Fibroblast of lung (primary cell): ENCODE data around the gene ZBTB43. TPM values are rescaled to one million over a fixed set of nuclear protein-coding genes. Genes with fewer than 3 reads are reported as not detected.

ENCODE experiments used
- DNase-seq, 2 donors: peaks; one replicate each; pipeline versions ENCODE4 v3.0.0 to v3.0.0-alpha.2; 2010; ENCODE audit warnings: low read depth in 2 of 2
- H2AFZ ChIP-seq: 2 replicates; pipeline ENCODE4 v1.5.1; 2012; ENCODE audit warnings: low read length, control low read depth, inconsistent platforms
- H3K27ac ChIP-seq: 2 replicates; pipeline ENCODE4 v1.5.1; 2011; ENCODE audit warnings: low read length, control low read depth; ENCODE audit not compliant: insufficient read depth
- H3K27me3 ChIP-seq: 2 replicates; pipeline ENCODE4 v1.5.1; 2011; ENCODE audit warnings: mild to moderate bottlenecking, low read length; ENCODE audit not compliant: control insufficient read depth, insufficient read depth
- H3K36me3 ChIP-seq: 2 replicates; pipeline ENCODE4 v1.5.1; 2011; ENCODE audit warnings: low read length; ENCODE audit not compliant: control insufficient read depth, insufficient read depth
- H3K4me1 ChIP-seq: 2 replicates; pipeline ENCODE4 v1.5.1; 2011; ENCODE audit warnings: low read length; ENCODE audit not compliant: control insufficient read depth, insufficient read depth; ENCODE audit errors: extremely low read depth
- H3K4me2 ChIP-seq: 2 replicates; pipeline ENCODE4 v1.5.1; 2011; ENCODE audit warnings: low read length, control low read depth; ENCODE audit not compliant: insufficient read depth; ENCODE audit errors: extremely low read depth
- H3K4me3 ChIP-seq, 4 experiments: fragments of 200-600 bp in 1 of 4; sonication (generic) in 1 of 4; replicated peaks in 1 of 4; 2 replicates each; pipeline ENCODE4 v1.5.1; 2011 to 2016; ENCODE audit warnings: low read length in 4 of 4, low read depth in 3 of 4, mild to moderate bottlenecking in 3 of 4, control low read depth in 2 of 4, inconsistent platforms in 1 of 4, mixed read lengths in 1 of 4; ENCODE audit not compliant: insufficient read depth in 1 of 4; ENCODE audit errors: control extremely low read depth in 1 of 4
- H3K79me2 ChIP-seq: 2 replicates; pipeline ENCODE4 v1.5.1; 2012; ENCODE audit warnings: mild to moderate bottlenecking, low read length, inconsistent platforms; ENCODE audit not compliant: control insufficient read depth, insufficient read depth
- H3K9ac ChIP-seq: 2 replicates; pipeline ENCODE4 v1.5.1; 2011; ENCODE audit warnings: mild to moderate bottlenecking, low read length, control low read depth; ENCODE audit not compliant: insufficient read depth
- H3K9me3 ChIP-seq: 2 replicates; pipeline ENCODE4 v1.5.1; 2012; ENCODE audit warnings: low read depth, low read length; ENCODE audit not compliant: control insufficient read depth, insufficient read depth
- H4K20me1 ChIP-seq: 2 replicates; pipeline ENCODE4 v1.5.1; 2011; ENCODE audit warnings: low read length; ENCODE audit not compliant: control insufficient read depth, insufficient read depth; ENCODE audit errors: extremely low read depth
- EZH2 ChIP-seq: IDR thresholded peaks from 2 replicates; pipeline ENCODE4 v1.5.1; 2012; ENCODE audit warnings: low read length, control low read depth, mild to moderate bottlenecking; ENCODE audit errors: missing control alignments
- polyA plus RNA-seq, 2 donors: library from polyadenylated mRNA; depleted of rRNA in 1 of 2; stranded (reverse) in 1 of 2; unstranded in 1 of 2; fragments of >200 nt; gene quantifications; 2 replicates each; pipeline ENCODE4 v1.2.1, GENCODE V29; 2011 to 2012; ENCODE audit warnings: missing spikeins in 1 of 2
- total RNA-seq: library from RNA; depleted of rRNA; stranded (reverse); fragments of >200 nt; gene quantifications from 2 replicates; pipeline ENCODE4 v1.2.1, GENCODE V29; 2014
- TF ChIP-seq, protein P1 (sequence below), 2 donors: IDR thresholded peaks in 1 of 2; conservative IDR thresholded peaks in 1 of 2; 1 replicate in 1 of 2; 2 replicates in 1 of 2; pipeline ENCODE4 v1.5.1; 2011 to 2012; ENCODE audit warnings: low read length in 2 of 2, control low read depth in 1 of 2, inconsistent platforms in 1 of 2, low read depth in 1 of 2, mild to moderate bottlenecking in 1 of 2

Gene ZBTB43
- total and polyA plus RNA-seq, 2 donors (not counting 1 experiment from before 2014, with no cell fraction given), result 6.8 to 12.6 TPM

- H3K4me1 ChIP-seq, result peaks cover 2% of the 10 kb centered on the region
- H3K27ac ChIP-seq, result peak overlapping the region; percentile 87
Measured at GRCh38 chr9:126804198-126804695, 593 bp upstream of the ZBTB43 start.

DNA sequence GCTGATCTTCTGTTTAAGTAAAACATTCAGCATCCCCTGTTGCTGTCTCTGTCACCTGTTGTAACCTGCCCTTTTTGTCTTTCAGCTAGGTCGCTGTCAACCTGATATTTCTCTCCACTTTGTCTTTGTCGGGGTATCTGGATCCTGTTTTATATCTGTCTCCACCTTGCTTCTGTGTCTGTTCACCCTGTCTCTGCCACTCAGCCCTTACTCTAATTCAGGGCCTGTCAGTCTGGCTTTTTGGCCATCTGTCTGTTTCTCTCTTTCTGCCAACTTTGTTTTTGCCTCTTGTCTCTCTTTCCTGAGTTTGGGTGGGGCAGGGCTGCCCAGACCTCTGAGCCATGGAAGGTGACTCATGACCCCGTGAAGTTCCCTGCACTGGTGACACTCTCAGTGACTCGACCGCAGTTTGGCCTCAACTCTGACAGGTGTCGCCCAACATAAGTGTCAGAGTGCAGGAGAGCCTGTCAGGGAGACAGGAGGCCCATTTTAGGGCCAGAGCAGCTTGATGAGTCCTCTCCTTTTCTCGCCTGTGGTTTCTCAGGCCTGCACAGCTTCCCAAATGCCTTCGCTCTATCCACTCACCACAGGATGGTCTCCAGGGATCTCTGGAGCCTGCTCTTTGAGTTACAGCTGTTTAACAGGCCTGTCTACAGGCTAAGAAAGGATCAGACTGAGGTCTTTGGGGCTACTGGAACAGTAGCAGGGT, 868 bp downstream of the ZBTB43 start:
- Histone ChIP-seq H3K4me3 (peak overlapping the region; percentile 71 to 98 (median 86)), H3K79me2 (peaks cover 39% of the 10 kb centered on the region), H3K27me3 (no peaks in the 10 kb centered on the region), H3K4me2 (peak overlapping the region; percentile 97), H3K27ac (peak overlapping the region; percentile 87), H3K9me3 (no peaks in the 10 kb centered on the region), H4K20me1 (peaks cover 5% of the 10 kb centered on the region), H3K4me1 (peaks cover 2% of the 10 kb centered on the region), H2AFZ (no peak overlapping the region), H3K9ac (peak overlapping the region; percentile 95), H3K36me3 (no peaks in the 10 kb centered on the region)
- no peak for TF ChIP-seq EZH2
- TF ChIP-seq, protein P1, sequence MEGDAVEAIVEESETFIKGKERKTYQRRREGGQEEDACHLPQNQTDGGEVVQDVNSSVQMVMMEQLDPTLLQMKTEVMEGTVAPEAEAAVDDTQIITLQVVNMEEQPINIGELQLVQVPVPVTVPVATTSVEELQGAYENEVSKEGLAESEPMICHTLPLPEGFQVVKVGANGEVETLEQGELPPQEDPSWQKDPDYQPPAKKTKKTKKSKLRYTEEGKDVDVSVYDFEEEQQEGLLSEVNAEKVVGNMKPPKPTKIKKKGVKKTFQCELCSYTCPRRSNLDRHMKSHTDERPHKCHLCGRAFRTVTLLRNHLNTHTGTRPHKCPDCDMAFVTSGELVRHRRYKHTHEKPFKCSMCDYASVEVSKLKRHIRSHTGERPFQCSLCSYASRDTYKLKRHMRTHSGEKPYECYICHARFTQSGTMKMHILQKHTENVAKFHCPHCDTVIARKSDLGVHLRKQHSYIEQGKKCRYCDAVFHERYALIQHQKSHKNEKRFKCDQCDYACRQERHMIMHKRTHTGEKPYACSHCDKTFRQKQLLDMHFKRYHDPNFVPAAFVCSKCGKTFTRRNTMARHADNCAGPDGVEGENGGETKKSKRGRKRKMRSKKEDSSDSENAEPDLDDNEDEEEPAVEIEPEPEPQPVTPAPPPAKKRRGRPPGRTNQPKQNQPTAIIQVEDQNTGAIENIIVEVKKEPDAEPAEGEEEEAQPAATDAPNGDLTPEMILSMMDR (conservative IDR thresholded peaks at IDR 0.05 in 1 of 2, IDR thresholded peaks at IDR 0.05 in 1 of 2; ENCODE audit: low read depth in 1 of 2, low read length in 2 of 2), result no peak
- peak; percentile 43 to 48 for DNase-seq

More at GRCh38 chr9:126804198-126804695, 593 bp upstream of the ZBTB43 start:
- DNase-seq, result no peak
- H3K9ac ChIP-seq, result no peak overlapping the region
- peak overlapping the region; percentile 93 for H2AFZ ChIP-seq
- H3K9me3 ChIP-seq, result no peaks in the 10 kb centered on the region
- H4K20me1 ChIP-seq, result peaks cover 4% of the 10 kb centered on the region
- H3K27me3 ChIP-seq, result no peaks in the 10 kb centered on the region
- no peaks in the 10 kb centered on the region for H3K36me3 ChIP-seq
- peak overlapping the region; percentile 71 to 98 (median 86) for H3K4me3 ChIP-seq
- no peak for TF ChIP-seq EZH2
- TF ChIP-seq, protein P1 (conservative IDR thresholded peaks at IDR 0.05 in 1 of 2, IDR thresholded peaks at IDR 0.05 in 1 of 2; ENCODE audit: low read depth in 1 of 2, low read length in 2 of 2), result no peak
- peaks cover 36% of the 10 kb centered on the region for H3K79me2 ChIP-seq
- peak overlapping the region; percentile 36 for H3K4me2 ChIP-seq

DNA sequence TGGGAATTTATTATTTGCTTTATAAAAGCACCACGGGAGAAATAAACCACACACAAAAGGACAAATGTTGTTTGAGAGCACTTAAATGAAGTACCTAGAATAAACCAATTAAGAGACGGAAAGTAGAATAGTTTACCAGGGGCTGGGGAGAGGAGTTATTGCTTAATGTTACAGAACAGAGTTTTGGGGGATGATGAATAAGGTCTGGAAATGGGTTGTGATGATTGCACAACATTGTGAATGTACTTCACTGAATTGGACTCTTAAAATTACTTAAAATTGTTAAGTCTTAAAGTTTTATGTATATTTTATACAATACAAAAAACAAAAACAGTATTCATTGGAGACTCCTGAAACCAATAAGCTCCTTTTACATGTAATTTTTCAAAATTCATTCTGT, 1.5 kb downstream of the ZBTB43 start:
- Histone ChIP-seq H3K27me3 (no peaks in the 10 kb centered on the region), H3K4me2 (peak overlapping the region; percentile 97), H3K4me1 (peaks cover 2% of the 10 kb centered on the region), H3K79me2 (peaks cover 39% of the 10 kb centered on the region), H2AFZ (no peak overlapping the region), H3K9me3 (no peaks in the 10 kb centered on the region), H3K9ac (no peak overlapping the region), H4K20me1 (peaks cover 5% of the 10 kb centered on the region), H3K27ac (peak overlapping the region; percentile 87), H3K4me3 (peak overlapping the region; percentile 1 to 98 (median 86)), H3K36me3 (no peaks in the 10 kb centered on the region)
- TF ChIP-seq EZH2, result no peak
- TF ChIP-seq, protein P1 (conservative IDR thresholded peaks at IDR 0.05 in 1 of 2, IDR thresholded peaks at IDR 0.05 in 1 of 2; ENCODE audit: low read depth in 1 of 2, low read length in 2 of 2), result no peak
- DNase-seq, result peak; percentile 11 to 62
